Esophagus muscularis mucosa (tissue), 4 donors: ENCODE results near the gene STAT5B.
"Not testable (repeated sequence)": the region's sequence is repeated elsewhere in the genome, so short reads cannot be mapped to it uniquely, and the experiment has no call there.

ENCODE experiments used
- CTCF ChIP-seq, 3 experiments: fragments of 200-600 bp in 2 of 3; fragments of 450-650 bp in 1 of 3; sonication (generic) in 2 of 3; IDR thresholded peaks; one replicate each; pipeline ENCODE4 v1.5.1; 2017 to 2019; ENCODE audit warnings: antibody characterized with exemption in 3 of 3, mild to moderate bottlenecking in 2 of 3, moderate library complexity in 1 of 3
- EP300 ChIP-seq: sonication (generic); formaldehyde crosslinking; IDR thresholded peaks from one replicate; pipeline ENCODE4 v1.6.1; 2017; ENCODE audit warnings: antibody characterized with exemption
- POLR2A ChIP-seq: fragments of 450-650 bp; IDR thresholded peaks from one replicate; pipeline ENCODE4 v1.6.1; 2017; ENCODE audit warnings: antibody characterized with exemption, moderate library complexity, mild to moderate bottlenecking, low read depth
- POLR2AphosphoS5 ChIP-seq, 2 donors: sonication (generic); formaldehyde crosslinking; IDR thresholded peaks; one replicate each; pipeline ENCODE4 v1.6.1; 2017; ENCODE audit warnings: antibody characterized with exemption in 2 of 2

GRCh38 chr17:42211921-42212341 lies 64.3 kb downstream of the STAT5B start:
- TF ChIP-seq CTCF (IDR thresholded peaks at IDR 0.05); EP300; POLR2A: not testable (repeated sequence)
- TF ChIP-seq POLR2AphosphoS5 (IDR thresholded peaks at IDR 0.05) = peak; percentile 11 to 28
